ENCODE data around the gene ARID3C. TPM values are rescaled to one million over a fixed set of nuclear protein-coding genes. Genes with fewer than 3 reads are reported as not detected.
A peak's percentile ranks its signal among the peaks of the same experiment; 100 is the strongest.

Gene ARID3C
- total RNA-seq, 4 donors from 2014 or later, result not detected

- Histone ChIP-seq H3K36me3 (peaks cover 0 to 29% of the 10 kb centered on the region in 2 donors), H3K9me3 (peaks cover 0 to 7% (median 0%) of the 10 kb centered on the region in 3 donors), H3K27me3 (no peaks in the 10 kb centered on the region), H3K4me3 (no peak overlapping the region), H3K4me1 (peaks cover 0 to 22% (median 6%) of the 10 kb centered on the region in 3 donors), H3K27ac (no peak overlapping the region)
- no peak for ATAC-seq
- TF ChIP-seq POLR2AphosphoS5 (IDR thresholded peaks at IDR 0.05) (no peak), EP300 (IDR thresholded peaks at IDR 0.05) (no peak)
- WGBS, 2 donors (ENCODE audit: low coverage in 1 of 2), result 42% methylated on average over 1 of the region's 1 CpG; no CpG with 5 or more reads in 1 of the 2 donors
Observed at GRCh38 chr9:34671307-34671706, 42.4 kb upstream of the ARID3C start.

GRCh38 chr9:34669809-34670562, 41.1 kb upstream of the ARID3C start:
- Histone ChIP-seq H3K27ac (no peak overlapping the region), H3K27me3 (no peaks in the 10 kb centered on the region), H3K4me3 (no peak overlapping the region), H3K36me3 (peaks cover 0 to 23% of the 10 kb centered on the region in 2 donors), H3K4me1 (peaks cover 0 to 27% (median 7%) of the 10 kb centered on the region in 3 donors), H3K9me3 (peaks cover 0 to 7% (median 0%) of the 10 kb centered on the region in 3 donors)
- TF ChIP-seq POLR2AphosphoS5 (IDR thresholded peaks at IDR 0.05), result no peak
- TF ChIP-seq CTCF (IDR thresholded peaks at IDR 0.05), result no peak
- TF ChIP-seq EP300 (IDR thresholded peaks at IDR 0.05), result no peak
- no peak for TF ChIP-seq POLR2A (IDR thresholded peaks at IDR 0.05)
- no peak for ATAC-seq
- 83 to 96% methylated on average over 3 to 4 of the region's 5 CpGs for WGBS, 2 donors (ENCODE audit: low coverage in 1 of 2)

- ATAC-seq, result peak; percentile 92
Observed at GRCh38 chr9:34665381-34666250, 36.8 kb upstream of the ARID3C start.

GRCh38 chr9:34665067-34665380, 36.2 kb upstream of the ARID3C start:
- Histone ChIP-seq H3K36me3 (peaks cover 0 to 43% of the 10 kb centered on the region in 2 donors), H3K27ac (peak overlapping the region; percentile 41 to 100 (median 99)), H3K4me1 (peaks cover 0 to 43% (median 13%) of the 10 kb centered on the region in 3 donors), H3K9me3 (peaks cover 0 to 7% (median 0%) of the 10 kb centered on the region in 3 donors), H3K4me3 (peak overlapping the region; percentile 85 to 93), H3K27me3 (no peaks in the 10 kb centered on the region)
- ATAC-seq, result peak; percentile 14
- WGBS, 2 donors (ENCODE audit: low coverage in 1 of 2), result no CpG with 5 or more reads among the region's 26 CpGs
- peak in 1 of 4 experiments; percentile 49 for TF ChIP-seq CTCF (IDR thresholded peaks at IDR 0.05)
- no peak for TF ChIP-seq POLR2AphosphoS5 (IDR thresholded peaks at IDR 0.05)
- TF ChIP-seq EP300 (IDR thresholded peaks at IDR 0.05), result no peak
- no peak for TF ChIP-seq POLR2A (IDR thresholded peaks at IDR 0.05)

More at GRCh38 chr9:34665381-34666250, 36.8 kb upstream of the ARID3C start:
- H3K27ac ChIP-seq, result peak overlapping the region; percentile 99 to 100 (median 100)
- TF ChIP-seq EP300 (IDR thresholded peaks at IDR 0.05) (no peak), POLR2AphosphoS5 (IDR thresholded peaks at IDR 0.05) (peak; percentile 99), CTCF (IDR thresholded peaks at IDR 0.05) (no peak), POLR2A (IDR thresholded peaks at IDR 0.05) (peak; percentile 92 to 94)
- H3K4me1 ChIP-seq, result peaks cover 0 to 43% (median 13%) of the 10 kb centered on the region in 3 donors
- H3K9me3 ChIP-seq, result peaks cover 0 to 7% (median 0%) of the 10 kb centered on the region in 3 donors
- H3K27me3 ChIP-seq, result no peaks in the 10 kb centered on the region
- H3K36me3 ChIP-seq, result peaks cover 0 to 43% of the 10 kb centered on the region in 2 donors
- peak overlapping the region; percentile 85 to 93 for H3K4me3 ChIP-seq
- WGBS, 2 donors (ENCODE audit: low coverage in 1 of 2), result 0% methylated on average over 8 of the region's 55 CpGs; no CpG with 5 or more reads in 1 of the 2 donors

Data from gastroesophageal sphincter (tissue), 4 donors.